ENCODE measurements around the gene NEO1.

NEO1 gene

GRCh38 chr15:73026511-73027054 lies 25.7 kb upstream of the NEO1 start:
- no peak overlapping the region for H3K4me3 ChIP-seq (ENCODE audit: low read depth, low read length)
- in situ Hi-C loops (cut with HindIII; ENCODE audit: low pct_ligation_motif_present, low sequenced_read_pairs), result no loop called here
- no peak overlapping the region for H3K27ac ChIP-seq

GRCh38 chr15:73028031-73028430 lies 24.2 kb upstream of the NEO1 start:
- Histone ChIP-seq H3K36me3 (replicated peaks) (no peaks in the 10 kb centered on the region), H3K27me3 (replicated peaks) (no peaks in the 10 kb centered on the region), H3K27ac (no peak overlapping the region), H3K4me3 (ENCODE audit: low read depth, low read length) (no peak overlapping the region)
- no peak for DNase-seq
- in situ Hi-C loops (cut with HindIII; ENCODE audit: low pct_ligation_motif_present, low sequenced_read_pairs), result no loop called here
- no peak for TF ChIP-seq CTCF (IDR thresholded peaks at IDR 0.05; ENCODE audit: low read depth, low read length, missing control alignments)

More at GRCh38 chr15:73026511-73027054, 25.7 kb upstream of the NEO1 start:
- Histone ChIP-seq H3K27me3 (replicated peaks) (no peaks in the 10 kb centered on the region), H3K36me3 (replicated peaks) (no peaks in the 10 kb centered on the region)
- no peak for DNase-seq
- TF ChIP-seq CTCF (IDR thresholded peaks at IDR 0.05; ENCODE audit: low read depth, low read length, missing control alignments), result no peak

DNA sequence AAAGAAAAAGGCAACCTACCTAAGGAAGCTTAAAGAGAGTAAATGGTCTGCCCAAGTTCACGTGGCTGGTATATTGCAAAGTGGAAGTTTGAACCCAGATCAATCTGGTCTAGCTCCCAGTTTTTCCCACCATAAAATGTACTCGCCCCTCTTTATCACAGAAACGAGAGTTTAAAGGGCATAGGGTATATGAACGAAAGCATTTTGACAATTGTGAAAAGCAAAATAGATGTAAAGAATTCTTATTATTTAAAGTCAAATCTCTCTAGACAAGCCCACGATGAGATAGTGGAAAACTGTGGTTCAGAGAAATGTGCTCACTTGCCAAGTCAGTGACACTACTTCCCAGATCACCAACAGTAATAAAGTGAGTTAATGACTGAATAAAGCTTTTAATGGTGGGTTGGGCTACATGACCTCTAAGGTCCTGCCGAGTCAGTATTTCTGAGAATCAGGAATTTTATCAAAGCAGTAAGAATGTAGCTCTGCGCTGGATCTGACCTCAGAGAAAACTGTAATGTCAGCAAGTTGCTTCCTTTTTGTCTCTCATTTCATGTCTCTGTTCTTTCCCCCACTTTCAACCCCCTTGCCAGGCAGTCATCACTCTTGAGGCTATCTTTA lies 23.3 kb upstream of the NEO1 start:
- DNase-seq, result no peak
- H3K27ac ChIP-seq, result no peak overlapping the region
- no peaks in the 10 kb centered on the region for H3K27me3 ChIP-seq (replicated peaks)
- H3K4me3 ChIP-seq (ENCODE audit: low read depth, low read length), result no peak overlapping the region
- in situ Hi-C loops (cut with HindIII; ENCODE audit: low pct_ligation_motif_present, low sequenced_read_pairs), result no loop called here
- no peaks in the 10 kb centered on the region for H3K36me3 ChIP-seq (replicated peaks)
- no peak for TF ChIP-seq CTCF (IDR thresholded peaks at IDR 0.05; ENCODE audit: low read depth, low read length, missing control alignments)

DNA sequence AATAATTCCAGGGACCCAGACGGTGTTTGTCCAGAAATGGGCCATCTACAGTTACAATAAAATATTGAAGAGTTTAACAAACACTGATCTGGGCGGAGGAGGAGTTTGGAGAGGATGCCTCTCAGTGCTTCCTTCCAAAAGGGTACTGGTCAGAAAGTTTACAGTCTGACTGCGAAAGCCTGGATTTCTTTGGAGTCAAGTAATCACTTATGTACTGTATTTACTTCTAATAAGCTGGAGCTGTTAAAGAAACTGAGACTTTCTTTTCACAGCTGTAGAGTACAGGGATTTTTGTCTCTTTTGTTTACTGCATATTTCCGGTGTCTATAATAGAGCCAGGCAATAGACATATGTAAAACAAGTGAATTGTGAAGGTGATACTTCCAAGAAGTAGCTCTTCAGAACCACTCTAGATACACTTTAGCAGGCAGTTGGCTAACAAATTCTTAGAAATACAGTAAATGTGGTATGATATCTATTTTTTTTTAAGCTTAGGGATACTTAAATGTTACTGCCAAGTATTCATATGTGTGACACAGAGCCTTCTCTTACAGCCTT lies 22.1 kb upstream of the NEO1 start:
- no peaks in the 10 kb centered on the region for H3K36me3 ChIP-seq (replicated peaks)
- DNase-seq, result no peak
- TF ChIP-seq CTCF (IDR thresholded peaks at IDR 0.05; ENCODE audit: low read depth, low read length, missing control alignments), result no peak
- in situ Hi-C loops (cut with HindIII; ENCODE audit: low pct_ligation_motif_present, low sequenced_read_pairs), result no loop called here
- no peaks in the 10 kb centered on the region for H3K27me3 ChIP-seq (replicated peaks)
- H3K27ac ChIP-seq, result no peak overlapping the region
- H3K4me3 ChIP-seq (ENCODE audit: low read depth, low read length), result no peak overlapping the region

DNA sequence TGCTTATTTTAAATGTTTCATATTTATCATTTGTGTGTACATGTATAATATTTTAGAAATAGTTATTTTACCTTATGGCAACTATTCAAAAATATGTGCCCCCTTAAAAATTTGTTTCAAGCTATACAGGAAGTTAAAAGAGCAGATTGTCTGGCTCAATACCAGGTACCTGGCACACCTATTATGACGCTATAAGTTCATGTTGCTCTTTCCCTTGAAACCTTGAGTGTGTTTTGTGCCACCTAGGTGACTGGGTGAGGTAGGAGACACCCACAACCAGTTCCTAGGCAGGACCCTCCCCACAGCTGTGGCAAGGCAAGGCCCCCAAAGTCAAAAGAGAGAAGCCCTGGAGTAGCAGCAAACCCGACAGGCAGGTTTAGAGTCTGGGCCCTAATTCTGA lies 20.6 kb upstream of the NEO1 start:
- TF ChIP-seq CTCF (IDR thresholded peaks at IDR 0.05; ENCODE audit: low read depth, low read length, missing control alignments), result no peak
- Histone ChIP-seq H3K4me3 (ENCODE audit: low read depth, low read length) (no peak overlapping the region), H3K27ac (no peak overlapping the region), H3K36me3 (replicated peaks) (no peaks in the 10 kb centered on the region), H3K27me3 (replicated peaks) (no peaks in the 10 kb centered on the region)
- in situ Hi-C loops (cut with HindIII; ENCODE audit: low pct_ligation_motif_present, low sequenced_read_pairs), result no loop called here
- DNase-seq, result no peak
